K562 (cell line): ENCODE measurements around the gene ZNF574. TPM values are rescaled to one million over a fixed set of nuclear protein-coding genes. Genes with fewer than 3 reads are reported as not detected.

Experiments used
- BRF1 ChIP-seq: IDR thresholded peaks from 3 replicates; pipeline ENCODE4 v1.6.1; 2011; ENCODE audit warnings: borderline replicate concordance, mild to moderate bottlenecking; ENCODE audit not compliant: insufficient read length; ENCODE audit errors: extremely low read depth
- TSHZ1 ChIP-seq: fragments of 250-450 bp; sonication (Bioruptor Pico); IDR thresholded peaks from 2 replicates; pipeline ENCODE4 v1.4.0; 2020; ENCODE audit warnings: mild to moderate bottlenecking, moderate library complexity
- ZNF280B ChIP-seq: fragments of 250-450 bp; sonication (Bioruptor Pico); IDR thresholded peaks from 2 replicates; pipeline ENCODE4 v1.5.1; 2021; ENCODE audit warnings: mild to moderate bottlenecking
- ZNF318 ChIP-seq, 2 experiments: fragments of 450-650 bp; IDR thresholded peaks; 2 replicates each; pipeline ENCODE4 v1.6.1; 2016; ENCODE audit warnings: mild to moderate bottlenecking in 2 of 2, borderline replicate concordance in 1 of 2, low read depth in 1 of 2, moderate library complexity in 1 of 2
- polyA plus RNA-seq, 8 experiments: library from polyadenylated mRNA; depleted of rRNA in 4 of 8; stranded (reverse) in 5 of 8; unstranded in 3 of 8; fragments of >200 nt; fragmentation: Nextera tagmentation in 2 of 8; fragmentation: Illumina TruSeq in 1 of 8; extraction: Ambion mirVana in 2 of 8; extraction: Trizol in 1 of 8; gene quantifications; 2 replicates each; pipeline versions ENCODE4 v1.2.1 to v1.2.3, GENCODE V29; 2011 to 2014; ENCODE audit warnings: inconsistent platforms in 1 of 8, missing spikeins in 1 of 8
- total RNA-seq, 7 experiments: library from RNA; depleted of rRNA in 6 of 7; stranded (reverse); fragments of >200 nt in 6 of 7; fragmentation: Illumina TruSeq in 2 of 7; extraction: Trizol in 2 of 7; gene quantifications; 2 replicates each; pipeline versions ENCODE4 v1.2.1 to v1.2.3, GENCODE V29; 2011 to 2021; ENCODE audit warnings: low replicate concordance in 1 of 7

Gene ZNF574
- total and polyA plus RNA-seq, 9 of the 15 experiments (the other 6 are each of a cell fraction or from before 2014, with no cell fraction given): 0.24 to 20.7 (median 8.4) TPM

GRCh38 chr19:42038666-42039065 lies 37.3 kb upstream of the ZNF574 start (continued):
- TF ChIP-seq ZNF318 (IDR thresholded peaks at IDR 0.05; ENCODE audit: borderline replicate concordance in 1 of 2, low read depth in 1 of 2) (no peak), ZNF280B (no peak), TSHZ1 (CRISPR knock-in tag) (no peak), BRF1 (no peak)
- TF ChIP-seq, all 486 proteins: peak for 0
